Nephron (organoid): ENCODE data around the gene RABGAP1.

ENCODE experiments used
- H3K27ac Mint-ChIP-seq, 3 experiments: 2 replicates each; pipeline ENCODE4 v1.8.0; 2020; ENCODE audit warnings: mixed read lengths in 3 of 3, mild to moderate bottlenecking in 2 of 3, moderate library complexity in 1 of 3
- H3K27me3 Mint-ChIP-seq: 2 replicates; pipeline ENCODE4 v1.8.0; 2021; ENCODE audit warnings: low read depth, mild to moderate bottlenecking, moderate library complexity, mixed read lengths
- H3K36me3 Mint-ChIP-seq: 2 replicates; pipeline ENCODE4 v1.8.0; 2020; ENCODE audit warnings: low read depth, mixed read lengths
- H3K4me1 Mint-ChIP-seq: 2 replicates; pipeline ENCODE4 v1.8.0; 2020; ENCODE audit warnings: mixed read lengths
- H3K4me3 Mint-ChIP-seq, 3 experiments: 2 replicates each; pipeline ENCODE4 v1.8.0; 2020; ENCODE audit warnings: mild to moderate bottlenecking in 3 of 3, mixed read lengths in 3 of 3, moderate library complexity in 2 of 3
- H3K9me3 Mint-ChIP-seq: 2 replicates; pipeline ENCODE4 v1.8.0; 2020; ENCODE audit warnings: mixed read lengths
- CTCF ChIP-seq, 3 experiments: fragments of 200-600 bp; sonication (generic); IDR thresholded peaks; one replicate each; pipeline ENCODE4 v1.5.0; 2021; ENCODE audit warnings: antibody characterized with exemption in 3 of 3; ENCODE audit not compliant: unreplicated experiment in 3 of 3

Gene RABGAP1

DNA sequence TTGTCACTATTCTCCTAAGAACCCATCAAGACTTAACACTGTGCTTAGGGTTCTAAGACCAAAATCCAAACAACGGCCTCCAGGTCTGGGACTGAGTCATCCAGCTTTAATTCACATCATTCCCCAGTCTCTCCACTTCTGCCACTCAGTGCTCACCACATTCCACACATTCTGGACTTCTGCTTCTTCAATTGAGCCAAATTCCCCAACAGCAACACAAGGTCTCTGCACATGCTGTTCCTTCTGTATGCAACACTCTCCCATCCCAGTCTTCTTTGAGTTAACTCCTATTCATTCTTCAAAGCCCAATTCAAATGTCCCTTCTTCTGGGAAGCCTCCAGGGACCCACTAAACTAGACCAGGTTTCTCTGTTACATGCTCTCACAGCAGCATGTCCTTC lies 190.4 kb downstream of the RABGAP1 start:
- H3K4me3 Mint-ChIP-seq = no peak overlapping the region
- no peak for TF ChIP-seq CTCF (IDR thresholded peaks at IDR 0.05; ENCODE audit: unreplicated experiment in 3 of 3)
- no peaks in the 10 kb centered on the region for H3K27me3 Mint-ChIP-seq
- H3K4me1 Mint-ChIP-seq = peaks cover 2% of the 10 kb centered on the region
- no peaks in the 10 kb centered on the region for H3K9me3 Mint-ChIP-seq
- H3K36me3 Mint-ChIP-seq = peaks cover 28% of the 10 kb centered on the region
- H3K27ac Mint-ChIP-seq = no peak overlapping the region

DNA sequence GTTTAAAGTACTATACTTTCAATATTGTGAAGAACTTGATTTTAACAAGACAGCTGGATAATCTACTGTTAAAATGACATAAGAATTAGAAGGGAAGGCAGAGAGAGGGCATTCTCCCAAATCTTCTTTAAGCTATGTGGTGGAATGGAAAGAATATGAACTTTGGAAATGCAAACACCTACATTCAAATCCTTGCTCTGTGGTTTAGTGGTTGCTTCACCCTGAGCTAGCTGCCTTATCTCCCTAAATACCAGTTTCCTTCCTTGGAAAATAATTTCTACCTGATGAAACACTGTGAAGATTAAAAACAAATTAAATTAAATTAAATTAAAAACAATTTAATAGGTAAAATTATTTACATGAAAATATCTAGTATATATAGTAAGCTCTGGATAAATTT lies 191.2 kb downstream of the RABGAP1 start:
- Mint-ChIP-seq H3K36me3 (peaks cover 27% of the 10 kb centered on the region), H3K4me3 (no peak overlapping the region), H3K27me3 (no peaks in the 10 kb centered on the region), H3K4me1 (no peaks in the 10 kb centered on the region), H3K9me3 (no peaks in the 10 kb centered on the region), H3K27ac (no peak overlapping the region)
- no peak for TF ChIP-seq CTCF (IDR thresholded peaks at IDR 0.05; ENCODE audit: unreplicated experiment in 3 of 3)

DNA sequence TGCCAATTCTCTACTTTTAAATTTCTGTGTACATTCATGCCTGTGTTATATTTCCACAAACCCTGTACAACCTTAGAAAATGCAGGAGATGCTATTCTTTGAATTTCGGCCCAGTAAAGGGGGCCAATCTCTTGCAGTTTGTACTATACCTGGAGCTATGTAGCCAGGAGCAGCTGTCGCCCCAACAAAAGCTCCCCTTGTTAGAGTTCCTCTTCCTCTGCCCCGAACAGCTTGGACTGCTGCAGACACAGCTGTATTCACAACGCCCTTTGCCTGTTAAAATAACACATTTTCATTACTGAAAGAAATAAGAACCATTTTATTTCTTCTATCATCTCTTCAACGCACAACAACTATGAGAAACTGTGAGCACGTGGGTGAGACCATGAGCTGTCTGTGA lies 191.9 kb downstream of the RABGAP1 start:
- H3K36me3 Mint-ChIP-seq = peaks cover 24% of the 10 kb centered on the region
- H3K4me1 Mint-ChIP-seq = no peaks in the 10 kb centered on the region
- H3K27ac Mint-ChIP-seq = no peak overlapping the region
- H3K9me3 Mint-ChIP-seq = no peaks in the 10 kb centered on the region
- H3K4me3 Mint-ChIP-seq = no peak overlapping the region
- no peak for TF ChIP-seq CTCF (IDR thresholded peaks at IDR 0.05; ENCODE audit: unreplicated experiment in 3 of 3)
- H3K27me3 Mint-ChIP-seq = no peaks in the 10 kb centered on the region

GRCh38 chr9:123135430-123135829 lies 194.6 kb downstream of the RABGAP1 start:
- Mint-ChIP-seq H3K27ac (no peak overlapping the region), H3K9me3 (no peaks in the 10 kb centered on the region), H3K27me3 (no peaks in the 10 kb centered on the region), H3K4me3 (no peak overlapping the region), H3K36me3 (peaks cover 24% of the 10 kb centered on the region), H3K4me1 (no peaks in the 10 kb centered on the region)
- no peak for TF ChIP-seq CTCF (IDR thresholded peaks at IDR 0.05; ENCODE audit: unreplicated experiment in 3 of 3)

GRCh38 chr9:123138163-123138562 lies 197.3 kb downstream of the RABGAP1 start:
- Mint-ChIP-seq H3K4me1 (no peaks in the 10 kb centered on the region), H3K9me3 (no peaks in the 10 kb centered on the region), H3K27me3 (no peaks in the 10 kb centered on the region), H3K27ac (no peak overlapping the region), H3K4me3 (no peak overlapping the region), H3K36me3 (peaks cover 27% of the 10 kb centered on the region)
- no peak for TF ChIP-seq CTCF (IDR thresholded peaks at IDR 0.05; ENCODE audit: unreplicated experiment in 3 of 3)

DNA sequence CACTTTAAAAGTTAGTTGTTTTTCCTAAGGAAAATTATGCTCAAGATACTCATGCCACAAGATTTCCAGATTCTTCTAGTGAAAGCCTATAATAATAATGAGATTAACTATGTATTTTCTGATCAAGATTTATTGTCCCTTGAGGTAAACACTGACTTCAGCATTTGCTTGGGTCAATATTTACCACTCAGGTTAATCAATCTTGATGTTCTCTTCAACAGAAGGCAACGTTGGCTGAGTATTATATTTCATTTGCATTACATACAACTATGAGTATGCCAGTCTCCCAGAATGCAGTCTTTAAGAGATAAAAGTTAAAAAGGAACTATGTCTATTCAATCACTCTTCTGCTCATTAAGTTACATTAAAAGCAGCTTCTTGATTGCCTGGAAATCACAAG lies 208.2 kb downstream of the RABGAP1 start:
- no peak for TF ChIP-seq CTCF (IDR thresholded peaks at IDR 0.05; ENCODE audit: unreplicated experiment in 3 of 3)
- no peaks in the 10 kb centered on the region for H3K27me3 Mint-ChIP-seq
- peaks cover 4% of the 10 kb centered on the region for H3K9me3 Mint-ChIP-seq
- peaks cover 53% of the 10 kb centered on the region for H3K36me3 Mint-ChIP-seq
- no peak overlapping the region for H3K4me3 Mint-ChIP-seq
- H3K27ac Mint-ChIP-seq = no peak overlapping the region
- H3K4me1 Mint-ChIP-seq = no peaks in the 10 kb centered on the region
